Measurements from ENCODE around the gene ZNF100.

GRCh38 chr19:21680026-21680425, 87.4 kb downstream of the ZNF100 start:
- no peak for TF ChIP-seq SPI1 (IDR thresholded peaks at IDR 0.05; ENCODE audit: low read depth, low read length)
- no peak for TF ChIP-seq POLR2A (IDR thresholded peaks at IDR 0.05; ENCODE audit: low read depth, low read length)
- no peak for TF ChIP-seq POLR2AphosphoS5 (IDR thresholded peaks at IDR 0.05; ENCODE audit: low read depth, low read length)
- TF ChIP-seq TAF1 (IDR thresholded peaks at IDR 0.05; ENCODE audit: low read depth, low read length), result no peak
- no peak for TF ChIP-seq POU2F2 (IDR thresholded peaks at IDR 0.05; ENCODE audit: low read depth, low read length)

Data from GM12891 (cell line).